H9 (cell line): Measurements from ENCODE around the gene TBC1D22A. TPM values are rescaled to one million over a fixed set of nuclear protein-coding genes. Genes with fewer than 3 reads are reported as not detected.

Experiments used
- DNase-seq: peaks from one replicate; pipeline ENCODE4 v3.0.0-alpha.2; 2017
- H2AFZ ChIP-seq: one replicate; pipeline ENCODE4 v1.6.1; 2013; ENCODE audit warnings: mild to moderate bottlenecking, low read length, control low read depth, moderate library complexity
- H2AK5ac ChIP-seq: 2 replicates; pipeline ENCODE4 v1.6.1; 2013; ENCODE audit warnings: low read length, control low read depth, mixed read lengths; ENCODE audit not compliant: insufficient read length
- H2BK120ac ChIP-seq: one replicate; pipeline ENCODE4 v1.6.1; 2013; ENCODE audit warnings: low read depth, mild to moderate bottlenecking, low read length, control low read depth, inconsistent platforms; ENCODE audit not compliant: poor library complexity, severe bottlenecking
- H2BK12ac ChIP-seq: 2 replicates; pipeline ENCODE4 v1.6.1; 2013; ENCODE audit warnings: low read length, control low read depth, mixed read lengths, low read depth; ENCODE audit not compliant: insufficient read length
- H2BK15ac ChIP-seq: 2 replicates; pipeline ENCODE4 v1.6.1; 2013; ENCODE audit warnings: low read depth, low read length, control low read depth
- H2BK20ac ChIP-seq: one replicate; pipeline ENCODE4 v1.6.1; 2013; ENCODE audit warnings: low read depth, mild to moderate bottlenecking, low read length, control low read depth, inconsistent platforms; ENCODE audit not compliant: poor library complexity, severe bottlenecking
- H2BK5ac ChIP-seq: 2 replicates; pipeline ENCODE4 v1.6.1; 2013; ENCODE audit warnings: low read length, control low read depth, mixed read lengths; ENCODE audit not compliant: insufficient read length
- H3K14ac ChIP-seq: 2 replicates; pipeline ENCODE4 v1.6.1; 2013; ENCODE audit warnings: low read length, control low read depth; ENCODE audit not compliant: insufficient read depth
- H3K18ac ChIP-seq: 2 replicates; pipeline ENCODE4 v1.6.1; 2013; ENCODE audit warnings: low read depth, mild to moderate bottlenecking, mixed read lengths, low read length, control low read depth; ENCODE audit not compliant: insufficient read length
- H3K23ac ChIP-seq: 2 replicates; pipeline ENCODE4 v1.6.1; 2013; ENCODE audit warnings: low read length, control low read depth, mixed read lengths, low read depth; ENCODE audit not compliant: insufficient read length
- H3K23me2 ChIP-seq: 2 replicates; pipeline ENCODE4 v1.6.1; 2013; ENCODE audit warnings: low read depth, mild to moderate bottlenecking, mixed read lengths, low read length, control low read depth; ENCODE audit not compliant: insufficient read length, poor library complexity, severe bottlenecking
- H3K27ac ChIP-seq: 2 replicates; pipeline ENCODE4 v1.5.1; 2013; ENCODE audit warnings: low read length, control low read depth, mixed read lengths, low read depth; ENCODE audit not compliant: insufficient read length
- H3K27me3 ChIP-seq: 2 replicates; pipeline ENCODE4 v1.6.1; 2013; ENCODE audit warnings: low read length, control low read depth, inconsistent platforms; ENCODE audit not compliant: insufficient read depth
- H3K4ac ChIP-seq: 2 replicates; pipeline ENCODE4 v1.6.1; 2013; ENCODE audit warnings: low read depth, mild to moderate bottlenecking, control low read depth, inconsistent platforms, low read length, moderate library complexity
- H3K4me1 ChIP-seq: 2 replicates; pipeline ENCODE4 v1.6.1; 2013; ENCODE audit warnings: low read length, control low read depth, inconsistent platforms; ENCODE audit not compliant: insufficient read depth
- H3K4me2 ChIP-seq: 2 replicates; pipeline ENCODE4 v1.6.1; 2013; ENCODE audit warnings: low read length, control low read depth, mixed read lengths; ENCODE audit not compliant: insufficient read length, insufficient read depth
- H3K56ac ChIP-seq: 2 replicates; pipeline ENCODE4 v1.6.1; 2013; ENCODE audit warnings: low read depth, mild to moderate bottlenecking, mixed read lengths, low read length, control low read depth; ENCODE audit not compliant: insufficient read length
- H3K79me1 ChIP-seq: 2 replicates; pipeline ENCODE4 v1.6.1; 2013; ENCODE audit warnings: low read depth, mild to moderate bottlenecking, moderate library complexity, low read length, control low read depth, inconsistent platforms; ENCODE audit not compliant: insufficient read depth, poor library complexity, severe bottlenecking
- H3K79me2 ChIP-seq: 2 replicates; pipeline ENCODE4 v1.6.1; 2013; ENCODE audit warnings: low read length, control low read depth, inconsistent platforms; ENCODE audit not compliant: insufficient read depth
- H3K9ac ChIP-seq: 2 replicates; pipeline ENCODE4 v1.6.1; 2013; ENCODE audit warnings: low read length, control low read depth, mixed read lengths; ENCODE audit not compliant: insufficient read length; ENCODE audit errors: extremely low read depth
- H3K9me3 ChIP-seq: one replicate; pipeline ENCODE4 v1.6.1; 2013; ENCODE audit warnings: low read depth, low read length, inconsistent platforms; ENCODE audit not compliant: control insufficient read depth
- H3T11ph ChIP-seq: one replicate; pipeline ENCODE4 v1.6.1; 2013; ENCODE audit warnings: mild to moderate bottlenecking, low read length, control low read depth, inconsistent platforms
- H4K20me1 ChIP-seq: one replicate; pipeline ENCODE4 v1.6.1; 2013; ENCODE audit not compliant: control insufficient read depth, insufficient read length, insufficient read depth
- H4K5ac ChIP-seq: 2 replicates; pipeline ENCODE4 v1.6.1; 2013; ENCODE audit warnings: low read depth, mild to moderate bottlenecking, mixed read lengths, low read length, control low read depth; ENCODE audit not compliant: insufficient read length
- H4K8ac ChIP-seq: replicated peaks from 2 replicates; pipeline ENCODE4 v1.6.1; 2013; ENCODE audit warnings: low read length, control low read depth, mixed read lengths, low read depth; ENCODE audit not compliant: insufficient read length
- H4K91ac ChIP-seq: 2 replicates; pipeline ENCODE4 v1.6.1; 2013; ENCODE audit warnings: low read depth, mild to moderate bottlenecking, moderate library complexity, mixed read lengths, low read length, control low read depth; ENCODE audit not compliant: insufficient read length
- H3K27ac Mint-ChIP-seq, 3 experiments: 2 replicates in 2 of 3; 3 replicates in 1 of 3; pipeline ENCODE4 v1.8.0; 2020 to 2021; ENCODE audit warnings: mixed read lengths in 3 of 3, mild to moderate bottlenecking in 1 of 3, moderate library complexity in 1 of 3
- H3K27me3 Mint-ChIP-seq: 2 replicates; pipeline ENCODE4 v1.8.0; 2021; ENCODE audit warnings: low read depth, mild to moderate bottlenecking, moderate library complexity, mixed read lengths
- H3K36me3 Mint-ChIP-seq, 3 experiments: 2 replicates in 2 of 3; 3 replicates in 1 of 3; pipeline ENCODE4 v1.8.0; 2020 to 2021; ENCODE audit warnings: low read depth in 3 of 3, mixed read lengths in 3 of 3; ENCODE audit not compliant: insufficient read depth in 1 of 3
- H3K4me1 Mint-ChIP-seq, 2 experiments: 2 replicates each; pipeline ENCODE4 v1.8.0; 2020; ENCODE audit warnings: mixed read lengths in 2 of 2
- H3K4me3 Mint-ChIP-seq, 2 experiments: 2 replicates in 1 of 2; 3 replicates in 1 of 2; pipeline ENCODE4 v1.8.0; 2020 to 2021; ENCODE audit warnings: mild to moderate bottlenecking in 2 of 2, mixed read lengths in 2 of 2, moderate library complexity in 1 of 2
- H3K9me3 Mint-ChIP-seq, 2 experiments: 2 replicates in 1 of 2; 3 replicates in 1 of 2; pipeline ENCODE4 v1.8.0; 2020; ENCODE audit warnings: mild to moderate bottlenecking in 2 of 2, mixed read lengths in 2 of 2, moderate library complexity in 1 of 2
- WGBS: extraction: QIAGEN DNeasy Blood & Tissue Kit; methylation state at CpG from one replicate; pipeline ENCODE4 v1.1.7; 2013; ENCODE audit warnings: missing lambda C conversion rate, low lambda C conversion rate, mixed read lengths; ENCODE audit not compliant: insufficient read length; ENCODE audit errors: extremely low coverage; 5-methylcytosine and 5-hydroxymethylcytosine counted together
- total RNA-seq: library from RNA; stranded (reverse); gene quantifications from 2 replicates; pipeline ENCODE4 v1.2.1, GENCODE V29; 2021
- TF ChIP-seq, protein P1 (sequence below): fragments of 200-600 bp; sonication (generic); conservative IDR thresholded peaks from 3 replicates; pipeline ENCODE4 v1.8.0; 2021; ENCODE audit warnings: antibody characterized with exemption, mild to moderate bottlenecking

Gene TBC1D22A
- total RNA-seq, 1 experiment from 2014 or later = 20.8 TPM

DNA sequence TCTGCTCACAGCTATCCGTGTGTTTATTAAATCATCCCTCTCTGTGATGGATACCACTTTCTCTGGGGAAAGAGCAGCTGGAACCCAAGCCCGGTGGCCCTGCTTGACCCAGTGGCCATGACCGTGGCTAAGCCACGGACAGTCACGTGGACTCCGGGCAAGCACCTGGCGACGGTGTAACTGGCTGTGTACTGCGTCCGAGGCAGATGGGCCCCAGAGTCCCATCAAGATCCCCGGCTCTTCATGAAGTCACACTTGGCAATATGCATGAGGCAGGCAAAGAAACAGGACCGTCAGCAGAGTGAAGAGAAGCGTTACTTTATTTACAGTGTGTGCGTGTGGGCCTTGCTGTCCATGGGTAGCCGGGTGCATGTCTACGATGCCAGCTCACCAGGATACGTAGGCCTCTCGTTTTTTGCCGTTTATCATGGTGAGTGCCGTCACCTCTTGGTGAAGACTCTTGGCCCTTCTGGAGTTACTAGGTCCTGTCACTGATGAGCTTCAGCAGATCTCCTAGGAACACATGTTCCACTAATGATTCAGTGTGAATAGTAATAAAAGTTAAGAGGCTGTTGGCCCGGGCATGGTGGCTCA is 366.3 kb downstream of the TBC1D22A start:
- H2BK15ac ChIP-seq = no peak overlapping the region
- H3K4me1 ChIP-seq = no peaks in the 10 kb centered on the region
- H3K9ac ChIP-seq = no peak overlapping the region
- no peak overlapping the region for H2BK5ac ChIP-seq
- H2BK20ac ChIP-seq = no peak overlapping the region
- Mint-ChIP-seq H3K4me3 (no peak overlapping the region), H3K36me3 (peaks cover 0 to 7% (median 2%) of the 10 kb centered on the region in 3 experiments; a peak in 4 of 7 replicates), H3K27me3 (peaks cover 2% of the 10 kb centered on the region), H3K27ac (peak overlapping the region in 1 of 3 experiments; percentile 57; a peak in 2 of 7 replicates), H3K4me1 (peaks cover 13 to 25% of the 10 kb centered on the region in 2 experiments), H3K9me3 (peaks cover 0 to 2% of the 10 kb centered on the region in 2 experiments; a peak in 1 of 5 replicates)
- no peak overlapping the region for H2AFZ ChIP-seq
- no peak overlapping the region for H2AK5ac ChIP-seq
- H4K20me1 ChIP-seq = no peaks in the 10 kb centered on the region
- no peak overlapping the region for H3K23ac ChIP-seq
- no CpG with 5 or more reads among the region's 21 CpGs for WGBS
- DNase-seq = no peak
- TF ChIP-seq, protein P1, sequence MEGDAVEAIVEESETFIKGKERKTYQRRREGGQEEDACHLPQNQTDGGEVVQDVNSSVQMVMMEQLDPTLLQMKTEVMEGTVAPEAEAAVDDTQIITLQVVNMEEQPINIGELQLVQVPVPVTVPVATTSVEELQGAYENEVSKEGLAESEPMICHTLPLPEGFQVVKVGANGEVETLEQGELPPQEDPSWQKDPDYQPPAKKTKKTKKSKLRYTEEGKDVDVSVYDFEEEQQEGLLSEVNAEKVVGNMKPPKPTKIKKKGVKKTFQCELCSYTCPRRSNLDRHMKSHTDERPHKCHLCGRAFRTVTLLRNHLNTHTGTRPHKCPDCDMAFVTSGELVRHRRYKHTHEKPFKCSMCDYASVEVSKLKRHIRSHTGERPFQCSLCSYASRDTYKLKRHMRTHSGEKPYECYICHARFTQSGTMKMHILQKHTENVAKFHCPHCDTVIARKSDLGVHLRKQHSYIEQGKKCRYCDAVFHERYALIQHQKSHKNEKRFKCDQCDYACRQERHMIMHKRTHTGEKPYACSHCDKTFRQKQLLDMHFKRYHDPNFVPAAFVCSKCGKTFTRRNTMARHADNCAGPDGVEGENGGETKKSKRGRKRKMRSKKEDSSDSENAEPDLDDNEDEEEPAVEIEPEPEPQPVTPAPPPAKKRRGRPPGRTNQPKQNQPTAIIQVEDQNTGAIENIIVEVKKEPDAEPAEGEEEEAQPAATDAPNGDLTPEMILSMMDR = no peak
- no peak overlapping the region for H3K4ac ChIP-seq
- H4K91ac ChIP-seq = no peak overlapping the region
- no peak overlapping the region for H3K27ac ChIP-seq
- H4K5ac ChIP-seq = no peak overlapping the region
- no peak overlapping the region for H3T11ph ChIP-seq
- no peak overlapping the region for H3K4me2 ChIP-seq
- no peak overlapping the region for H4K8ac ChIP-seq
- H3K79me2 ChIP-seq = no peaks in the 10 kb centered on the region
- H3K14ac ChIP-seq = no peak overlapping the region
- H3K56ac ChIP-seq = no peak overlapping the region
- H2BK12ac ChIP-seq = no peak overlapping the region
- H3K27me3 ChIP-seq = no peaks in the 10 kb centered on the region
- H2BK120ac ChIP-seq = no peak overlapping the region
- no peaks in the 10 kb centered on the region for H3K79me1 ChIP-seq
- no peak overlapping the region for H3K18ac ChIP-seq
- H3K23me2 ChIP-seq = no peaks in the 10 kb centered on the region
- no peaks in the 10 kb centered on the region for H3K9me3 ChIP-seq
